ENCODE measurements around the gene ADGRD2.

The ADGRD2 gene

DNA sequence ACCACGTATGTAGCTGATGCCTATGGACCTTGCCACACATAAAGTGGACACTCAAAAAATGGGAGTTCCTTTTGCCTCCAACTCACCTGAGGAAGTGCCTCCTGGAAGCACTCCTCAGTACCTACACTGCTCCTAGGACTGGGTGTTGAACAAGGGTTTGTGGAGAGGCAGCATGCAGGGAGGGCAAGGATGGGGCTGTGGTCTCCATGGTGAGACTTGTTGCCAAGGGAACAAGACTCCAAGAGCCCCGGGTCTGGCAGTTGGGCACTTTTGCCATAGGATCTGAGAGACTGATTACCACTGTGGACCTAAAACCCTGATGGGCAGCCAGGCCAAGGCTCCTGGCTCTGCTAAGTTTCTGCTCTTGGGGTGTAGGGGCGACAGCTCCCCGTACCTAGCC, 63.9 kb downstream of the ADGRD2 start:
- TF ChIP-seq, protein P1, sequence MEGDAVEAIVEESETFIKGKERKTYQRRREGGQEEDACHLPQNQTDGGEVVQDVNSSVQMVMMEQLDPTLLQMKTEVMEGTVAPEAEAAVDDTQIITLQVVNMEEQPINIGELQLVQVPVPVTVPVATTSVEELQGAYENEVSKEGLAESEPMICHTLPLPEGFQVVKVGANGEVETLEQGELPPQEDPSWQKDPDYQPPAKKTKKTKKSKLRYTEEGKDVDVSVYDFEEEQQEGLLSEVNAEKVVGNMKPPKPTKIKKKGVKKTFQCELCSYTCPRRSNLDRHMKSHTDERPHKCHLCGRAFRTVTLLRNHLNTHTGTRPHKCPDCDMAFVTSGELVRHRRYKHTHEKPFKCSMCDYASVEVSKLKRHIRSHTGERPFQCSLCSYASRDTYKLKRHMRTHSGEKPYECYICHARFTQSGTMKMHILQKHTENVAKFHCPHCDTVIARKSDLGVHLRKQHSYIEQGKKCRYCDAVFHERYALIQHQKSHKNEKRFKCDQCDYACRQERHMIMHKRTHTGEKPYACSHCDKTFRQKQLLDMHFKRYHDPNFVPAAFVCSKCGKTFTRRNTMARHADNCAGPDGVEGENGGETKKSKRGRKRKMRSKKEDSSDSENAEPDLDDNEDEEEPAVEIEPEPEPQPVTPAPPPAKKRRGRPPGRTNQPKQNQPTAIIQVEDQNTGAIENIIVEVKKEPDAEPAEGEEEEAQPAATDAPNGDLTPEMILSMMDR (IDR thresholded peaks at IDR 0.05; ENCODE audit: low read length, missing control alignments), result no peak
- no peak overlapping the region for H3K4me3 ChIP-seq (replicated peaks; ENCODE audit: low read depth, low read length)
- no peak for DNase-seq (ENCODE audit: low read depth)

DNA sequence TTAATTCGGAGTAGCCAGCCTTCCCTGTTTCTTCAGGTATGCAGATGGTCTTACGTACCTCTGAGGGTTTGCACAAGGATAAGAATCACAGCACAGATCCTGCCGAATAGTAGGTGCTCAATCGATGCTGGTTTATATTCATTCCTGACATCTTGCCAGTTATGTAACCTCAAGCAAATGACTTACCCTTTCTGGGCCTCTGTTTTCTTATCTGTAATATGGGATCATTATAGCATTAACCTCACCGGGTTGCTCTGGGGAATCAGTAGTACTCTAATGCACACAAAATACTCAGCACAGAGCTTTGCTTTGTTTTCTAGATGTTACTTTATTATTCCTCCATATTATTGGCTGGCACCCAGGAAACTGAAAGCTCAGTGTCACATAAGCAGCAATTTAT, 64.6 kb downstream of the ADGRD2 start:
- TF ChIP-seq, protein P1 (IDR thresholded peaks at IDR 0.05; ENCODE audit: low read length, missing control alignments), result no peak
- no peak overlapping the region for H3K4me3 ChIP-seq (replicated peaks; ENCODE audit: low read depth, low read length)
- DNase-seq (ENCODE audit: low read depth), result no peak

DNA sequence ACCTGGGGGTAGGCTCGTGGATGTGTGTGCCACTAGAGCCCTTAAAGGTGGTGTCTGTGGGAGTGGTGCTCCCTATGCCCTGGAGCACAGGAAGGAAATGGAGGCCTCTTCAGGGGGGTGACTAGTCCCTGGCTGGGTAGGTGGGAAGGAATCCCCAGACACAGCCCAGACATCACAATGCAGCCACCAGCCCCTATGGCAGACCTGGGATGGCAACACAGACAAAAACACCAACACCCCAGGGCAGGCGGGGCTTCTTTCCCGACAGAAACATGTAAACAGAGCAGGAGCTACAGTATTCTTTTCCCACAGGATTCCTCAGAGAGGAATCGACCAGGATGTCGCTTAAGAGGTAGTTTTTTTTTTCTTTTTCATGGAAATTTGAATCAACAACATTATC, 67.3 kb downstream of the ADGRD2 start:
- DNase-seq (ENCODE audit: low read depth), result no peak
- no peak overlapping the region for H3K4me3 ChIP-seq (replicated peaks; ENCODE audit: low read depth, low read length)
- TF ChIP-seq, protein P1 (IDR thresholded peaks at IDR 0.05; ENCODE audit: low read length, missing control alignments), result no peak

DNA sequence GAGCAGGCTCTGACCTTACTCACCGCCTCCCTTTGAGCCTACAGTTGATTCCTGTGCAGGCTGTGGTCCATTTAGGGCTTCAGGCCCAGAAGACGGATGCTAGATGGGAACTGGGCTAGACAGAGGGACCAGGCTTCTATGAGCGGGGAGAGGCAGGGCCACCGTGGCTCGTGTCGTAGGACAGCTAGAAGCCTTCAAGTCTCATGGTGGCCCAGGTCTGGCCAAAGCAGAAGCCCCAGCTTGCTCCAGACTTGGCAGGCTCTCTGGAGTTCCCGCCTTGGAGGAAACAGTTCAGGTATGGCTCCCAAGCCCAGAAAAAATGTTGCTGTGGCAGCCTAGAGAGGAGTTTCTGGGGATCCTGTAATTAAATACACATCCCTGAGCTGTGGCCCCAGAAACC, 67.9 kb downstream of the ADGRD2 start:
- no peak overlapping the region for H3K4me3 ChIP-seq (replicated peaks; ENCODE audit: low read depth, low read length)
- no peak for DNase-seq (ENCODE audit: low read depth)
- TF ChIP-seq, protein P1 (IDR thresholded peaks at IDR 0.05; ENCODE audit: low read length, missing control alignments), result no peak

DNA sequence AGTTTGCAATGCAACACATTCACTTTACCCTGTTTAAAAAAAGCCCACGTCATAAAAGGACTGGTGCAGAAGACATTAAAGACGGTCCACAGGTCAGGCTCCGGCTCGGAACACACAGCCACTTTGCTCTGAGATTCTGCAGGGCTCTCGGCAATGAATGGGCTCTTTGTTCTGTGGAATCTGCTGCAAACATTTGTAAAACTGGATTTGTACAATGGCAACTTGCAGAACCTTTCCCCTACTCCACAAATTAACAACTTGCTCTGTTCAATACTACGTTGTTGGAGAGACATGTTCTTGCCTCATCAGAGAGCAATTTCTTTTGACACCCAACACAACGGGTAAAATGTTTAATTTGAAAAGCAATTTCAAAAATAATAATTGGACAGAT, 70.0 kb downstream of the ADGRD2 start:
- H3K4me3 ChIP-seq (replicated peaks; ENCODE audit: low read depth, low read length), result no peak overlapping the region
- TF ChIP-seq, protein P1 (IDR thresholded peaks at IDR 0.05; ENCODE audit: low read length, missing control alignments), result no peak
- no peak for DNase-seq (ENCODE audit: low read depth)

DNA sequence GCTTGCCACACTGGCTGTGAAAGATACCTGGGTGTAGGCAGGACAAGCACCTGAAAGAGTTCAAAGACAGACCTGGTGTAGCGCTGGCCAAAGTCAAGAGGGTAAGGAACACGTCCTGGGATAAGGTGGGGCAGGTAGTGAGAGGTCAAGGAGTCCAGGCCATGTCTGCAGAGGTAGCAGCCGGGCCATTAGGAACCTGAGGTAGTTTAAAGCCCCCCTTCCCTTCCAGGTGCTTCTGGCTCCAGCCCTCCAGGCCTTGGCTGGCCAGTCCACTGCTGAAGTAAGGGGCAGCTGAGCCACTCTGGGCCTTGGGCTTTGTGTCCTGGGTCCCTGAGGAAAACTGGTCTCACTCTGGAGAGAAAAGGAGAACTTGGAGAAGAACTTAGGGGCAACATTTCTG, 70.9 kb downstream of the ADGRD2 start:
- TF ChIP-seq, protein P1 (IDR thresholded peaks at IDR 0.05; ENCODE audit: low read length, missing control alignments), result no peak
- no peak overlapping the region for H3K4me3 ChIP-seq (replicated peaks; ENCODE audit: low read depth, low read length)
- no peak for DNase-seq (ENCODE audit: low read depth)
